ENCODE results near the gene VEGFA.

VEGFA gene

DNA sequence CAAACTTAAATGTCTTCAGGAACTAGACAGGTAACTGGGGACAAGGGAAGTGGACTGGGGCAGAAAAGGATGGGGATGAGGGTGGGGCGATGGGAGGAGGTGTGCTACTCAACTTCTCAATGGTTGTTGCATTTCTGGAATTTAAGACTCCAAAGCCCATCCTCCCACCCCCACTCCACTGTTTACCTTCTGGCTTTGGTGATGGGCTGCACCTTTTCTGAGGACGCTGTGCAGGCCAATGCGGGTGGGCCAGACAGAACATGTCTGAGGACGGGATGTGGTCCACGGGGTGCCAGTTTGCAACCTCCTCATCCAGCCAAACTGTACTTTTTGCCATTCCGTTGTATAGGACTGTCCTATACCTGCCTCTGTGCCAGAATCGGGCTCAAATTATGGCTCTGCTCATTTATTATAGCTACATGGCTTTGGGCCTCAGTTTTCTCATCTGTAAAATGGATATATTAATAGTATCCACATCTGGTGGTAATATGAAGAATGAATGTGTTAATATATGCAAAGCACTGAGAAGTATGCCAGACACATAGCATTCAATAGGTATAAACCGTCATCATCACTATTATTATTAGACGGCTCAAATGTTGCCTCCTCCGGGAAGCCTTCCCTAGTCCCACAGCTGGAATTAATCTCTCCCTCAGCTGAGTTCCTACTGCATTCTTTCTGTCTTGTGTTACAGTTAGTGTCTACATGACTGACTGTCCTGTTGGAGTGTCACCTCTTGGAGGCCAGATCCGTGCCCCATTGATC is 31.0 kb upstream of the VEGFA start:
- no peaks in the 10 kb centered on the region for H3K36me3 ChIP-seq (ENCODE audit: control insufficient read depth in 5 of 5, insufficient read depth in 5 of 5, low read length in 5 of 5)
- H3K4me3 ChIP-seq (ENCODE audit: low read depth in 1 of 5, low read length in 5 of 5), result no peak overlapping the region
- H3K9me3 ChIP-seq (ENCODE audit: control insufficient read depth in 5 of 5, low read length in 5 of 5), result no peaks in the 10 kb centered on the region
- peak overlapping the region; percentile 91 for H3K27ac ChIP-seq (ENCODE audit: low read depth, low read length)
- no peak overlapping the region for H3K9ac ChIP-seq (ENCODE audit: low read length in 5 of 5)
- peaks cover 20 to 65% (median 54%) of the 10 kb centered on the region in 5 donors for H3K4me1 ChIP-seq (ENCODE audit: control insufficient read depth in 5 of 5, insufficient read depth in 5 of 5, low read length in 5 of 5)
- no peaks in the 10 kb centered on the region for H3K27me3 ChIP-seq (ENCODE audit: control insufficient read depth in 5 of 5, insufficient read depth in 4 of 5, low read length in 5 of 5)

DNA sequence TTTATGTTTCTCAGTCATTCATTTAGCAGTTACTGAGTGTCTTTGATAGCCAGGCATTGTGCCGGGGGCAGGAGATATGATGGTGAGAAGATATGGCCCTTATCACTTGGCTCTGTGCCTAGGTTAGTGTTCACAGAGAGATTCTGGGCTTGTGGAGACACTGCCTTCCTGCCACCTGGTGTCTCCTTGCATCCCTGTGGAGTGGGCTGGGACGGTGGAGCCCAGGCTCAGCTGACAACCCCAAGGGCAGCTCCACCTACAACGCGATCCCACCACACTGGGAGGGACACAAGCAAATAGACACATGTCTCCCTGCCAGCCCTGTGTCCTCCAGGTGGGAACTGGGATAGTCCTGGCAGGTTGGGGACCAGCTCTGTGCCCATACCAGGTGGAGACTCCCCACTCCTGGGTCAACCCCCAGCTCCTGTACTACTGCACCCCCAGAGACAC is 30.3 kb upstream of the VEGFA start:
- no peak overlapping the region for H3K4me3 ChIP-seq (ENCODE audit: low read depth in 1 of 5, low read length in 5 of 5)
- peak overlapping the region; percentile 91 for H3K27ac ChIP-seq (ENCODE audit: low read depth, low read length)
- H3K4me1 ChIP-seq (ENCODE audit: control insufficient read depth in 5 of 5, insufficient read depth in 5 of 5, low read length in 5 of 5), result peaks cover 20 to 71% (median 55%) of the 10 kb centered on the region in 5 donors
- H3K9ac ChIP-seq (ENCODE audit: low read length in 5 of 5), result peak overlapping the region in 1 of 5 donors; percentile 4
- no peaks in the 10 kb centered on the region for H3K9me3 ChIP-seq (ENCODE audit: control insufficient read depth in 5 of 5, low read length in 5 of 5)
- H3K36me3 ChIP-seq (ENCODE audit: control insufficient read depth in 5 of 5, insufficient read depth in 5 of 5, low read length in 5 of 5), result no peaks in the 10 kb centered on the region
- H3K27me3 ChIP-seq (ENCODE audit: control insufficient read depth in 5 of 5, insufficient read depth in 4 of 5, low read length in 5 of 5), result no peaks in the 10 kb centered on the region

DNA sequence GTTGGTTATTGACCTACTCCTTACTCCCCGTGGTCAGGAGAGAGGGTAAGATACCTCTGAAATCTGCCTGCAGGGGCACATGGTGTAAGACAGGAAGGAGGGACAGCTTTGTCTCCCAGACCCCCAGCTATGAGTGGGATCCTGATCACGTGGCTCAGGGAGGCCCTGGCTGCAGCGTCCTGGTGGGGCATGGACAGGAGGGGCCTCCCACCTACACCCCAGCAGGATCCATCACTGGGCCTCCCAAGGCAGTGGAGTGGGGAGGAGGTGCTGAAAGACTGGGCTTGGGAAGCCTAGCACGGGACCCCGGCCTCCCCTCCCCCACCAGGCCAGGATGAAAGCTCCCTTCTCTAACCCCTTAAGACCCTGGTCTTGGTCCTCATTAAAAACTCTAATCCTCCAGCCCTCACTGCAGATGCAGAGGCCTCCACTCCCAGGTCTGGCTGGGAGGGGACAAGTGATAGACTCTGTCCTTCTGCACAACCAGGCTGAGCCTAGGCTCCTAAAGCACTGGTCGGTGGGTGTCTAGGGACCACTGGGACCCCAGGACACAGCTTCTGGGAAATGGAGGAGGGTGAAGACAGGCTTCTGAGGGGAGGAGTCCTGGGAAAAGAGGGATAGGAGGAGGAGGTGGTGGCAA is 29.6 kb upstream of the VEGFA start:
- H3K27me3 ChIP-seq (ENCODE audit: control insufficient read depth in 5 of 5, insufficient read depth in 4 of 5, low read length in 5 of 5), result no peaks in the 10 kb centered on the region
- no peak overlapping the region for H3K4me3 ChIP-seq (ENCODE audit: low read depth in 1 of 5, low read length in 5 of 5)
- peak overlapping the region; percentile 91 for H3K27ac ChIP-seq (ENCODE audit: low read depth, low read length)
- peak overlapping the region in 3 of 5 donors; percentile 38 to 68 (median 44) for H3K9ac ChIP-seq (ENCODE audit: low read length in 5 of 5)
- H3K9me3 ChIP-seq (ENCODE audit: control insufficient read depth in 5 of 5, low read length in 5 of 5), result no peaks in the 10 kb centered on the region
- no peaks in the 10 kb centered on the region for H3K36me3 ChIP-seq (ENCODE audit: control insufficient read depth in 5 of 5, insufficient read depth in 5 of 5, low read length in 5 of 5)
- peaks cover 20 to 73% (median 55%) of the 10 kb centered on the region in 5 donors for H3K4me1 ChIP-seq (ENCODE audit: control insufficient read depth in 5 of 5, insufficient read depth in 5 of 5, low read length in 5 of 5)

DNA sequence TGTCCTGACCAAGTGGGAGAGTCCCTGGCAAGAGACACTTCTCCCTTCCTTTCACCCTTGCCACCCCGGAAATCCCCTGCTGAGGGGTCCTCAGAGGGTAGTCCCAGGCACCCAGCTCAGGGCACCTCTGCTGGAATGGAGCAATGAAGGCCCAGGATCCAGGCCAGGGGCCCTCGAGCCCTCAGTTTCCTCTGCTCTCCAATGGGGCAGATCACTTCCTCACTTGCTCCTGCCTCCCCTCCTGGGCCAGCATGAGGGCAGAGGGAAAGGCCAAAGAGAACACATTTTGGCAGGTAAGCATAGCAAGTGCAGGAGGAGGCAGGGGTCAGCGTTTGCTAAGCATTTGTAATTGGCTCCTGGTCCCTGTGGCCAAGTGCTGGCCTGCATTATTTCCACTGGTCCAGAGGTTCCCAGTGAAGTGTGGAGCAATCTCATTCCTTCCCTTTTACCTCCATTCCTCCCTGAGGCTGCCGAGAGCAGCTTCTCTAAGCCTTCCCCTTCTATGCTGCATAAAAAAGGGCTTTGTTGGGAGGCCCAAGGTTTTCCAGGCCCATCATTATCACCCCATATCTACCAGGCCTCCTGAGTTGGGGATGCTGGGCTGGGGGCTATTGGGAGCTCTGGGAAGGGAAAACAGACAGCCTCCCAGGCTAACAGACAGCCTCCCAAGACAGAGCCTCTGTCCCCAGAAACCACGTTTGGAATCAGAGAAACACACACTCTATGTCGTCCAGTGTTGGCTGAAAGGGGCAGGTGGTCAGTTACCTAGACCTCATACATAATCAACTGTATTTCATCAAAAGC is 28.8 kb upstream of the VEGFA start:
- H3K9me3 ChIP-seq (ENCODE audit: control insufficient read depth in 5 of 5, low read length in 5 of 5), result no peaks in the 10 kb centered on the region
- H3K4me1 ChIP-seq (ENCODE audit: control insufficient read depth in 5 of 5, insufficient read depth in 5 of 5, low read length in 5 of 5), result peaks cover 23 to 76% (median 58%) of the 10 kb centered on the region in 5 donors
- H3K36me3 ChIP-seq (ENCODE audit: control insufficient read depth in 5 of 5, insufficient read depth in 5 of 5, low read length in 5 of 5), result no peaks in the 10 kb centered on the region
- H3K27ac ChIP-seq (ENCODE audit: low read depth, low read length), result peak overlapping the region; percentile 91
- peak overlapping the region in 1 of 5 donors; percentile 23 for H3K4me3 ChIP-seq (ENCODE audit: low read depth in 1 of 5, low read length in 5 of 5)
- H3K27me3 ChIP-seq (ENCODE audit: control insufficient read depth in 5 of 5, insufficient read depth in 4 of 5, low read length in 5 of 5), result no peaks in the 10 kb centered on the region
- H3K9ac ChIP-seq (ENCODE audit: low read length in 5 of 5), result peak overlapping the region in 4 of 5 donors; percentile 38 to 71 (median 56)

DNA sequence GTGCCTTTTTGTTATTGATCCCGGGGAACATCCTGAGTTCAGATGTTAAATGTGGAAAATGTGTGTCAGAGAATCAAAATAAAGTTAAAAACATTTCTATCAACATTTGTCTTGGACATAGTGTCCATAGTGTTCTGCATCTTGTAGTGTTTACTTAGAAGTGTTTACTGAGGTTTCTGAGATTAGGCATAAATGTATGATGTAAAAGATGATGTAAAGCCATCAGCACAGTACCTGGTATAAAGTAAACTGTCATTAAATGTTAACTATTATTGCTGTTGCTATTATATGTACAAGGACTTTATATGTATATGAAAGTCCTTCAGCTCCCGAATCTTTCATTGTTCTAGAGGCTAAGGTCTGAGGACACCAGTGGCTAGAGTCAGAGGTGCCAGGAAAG is 28.2 kb upstream of the VEGFA start:
- Histone ChIP-seq H3K27me3 (ENCODE audit: control insufficient read depth in 5 of 5, insufficient read depth in 4 of 5, low read length in 5 of 5) (no peaks in the 10 kb centered on the region), H3K4me3 (ENCODE audit: low read depth in 1 of 5, low read length in 5 of 5) (no peak overlapping the region), H3K36me3 (ENCODE audit: control insufficient read depth in 5 of 5, insufficient read depth in 5 of 5, low read length in 5 of 5) (no peaks in the 10 kb centered on the region), H3K9ac (ENCODE audit: low read length in 5 of 5) (peak overlapping the region in 3 of 5 donors; percentile 12 to 68 (median 38)), H3K9me3 (ENCODE audit: control insufficient read depth in 5 of 5, low read length in 5 of 5) (no peaks in the 10 kb centered on the region), H3K27ac (ENCODE audit: low read depth, low read length) (peak overlapping the region; percentile 91), H3K4me1 (ENCODE audit: control insufficient read depth in 5 of 5, insufficient read depth in 5 of 5, low read length in 5 of 5) (peaks cover 27 to 76% (median 61%) of the 10 kb centered on the region in 5 donors)

DNA sequence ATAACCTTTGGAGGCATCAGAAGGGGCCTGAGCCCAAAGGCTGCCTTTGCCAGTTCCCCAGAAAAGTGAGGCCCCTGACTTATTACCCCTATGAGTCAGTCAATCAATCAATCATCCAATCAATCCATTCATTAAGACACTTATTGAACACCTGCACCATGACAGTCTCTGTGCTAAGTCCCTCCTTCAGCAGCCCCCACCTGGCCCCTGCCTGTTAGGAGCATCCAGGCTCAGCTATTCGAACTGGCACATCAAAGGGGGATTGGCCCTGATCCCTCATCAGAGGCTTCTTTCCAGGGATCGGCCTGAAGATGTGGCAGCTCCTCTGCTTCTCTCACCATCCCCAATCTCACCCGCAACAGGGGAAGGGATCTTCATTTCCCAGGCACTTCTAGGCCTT is 27.7 kb upstream of the VEGFA start:
- Histone ChIP-seq H3K9me3 (ENCODE audit: control insufficient read depth in 5 of 5, low read length in 5 of 5) (no peaks in the 10 kb centered on the region), H3K27me3 (ENCODE audit: control insufficient read depth in 5 of 5, insufficient read depth in 4 of 5, low read length in 5 of 5) (no peaks in the 10 kb centered on the region), H3K4me1 (ENCODE audit: control insufficient read depth in 5 of 5, insufficient read depth in 5 of 5, low read length in 5 of 5) (peaks cover 29 to 76% (median 61%) of the 10 kb centered on the region in 5 donors), H3K9ac (ENCODE audit: low read length in 5 of 5) (peak overlapping the region in 3 of 5 donors; percentile 26 to 57 (median 42)), H3K27ac (ENCODE audit: low read depth, low read length) (peak overlapping the region; percentile 91), H3K36me3 (ENCODE audit: control insufficient read depth in 5 of 5, insufficient read depth in 5 of 5, low read length in 5 of 5) (no peaks in the 10 kb centered on the region), H3K4me3 (ENCODE audit: low read depth in 1 of 5, low read length in 5 of 5) (no peak overlapping the region)

DNA sequence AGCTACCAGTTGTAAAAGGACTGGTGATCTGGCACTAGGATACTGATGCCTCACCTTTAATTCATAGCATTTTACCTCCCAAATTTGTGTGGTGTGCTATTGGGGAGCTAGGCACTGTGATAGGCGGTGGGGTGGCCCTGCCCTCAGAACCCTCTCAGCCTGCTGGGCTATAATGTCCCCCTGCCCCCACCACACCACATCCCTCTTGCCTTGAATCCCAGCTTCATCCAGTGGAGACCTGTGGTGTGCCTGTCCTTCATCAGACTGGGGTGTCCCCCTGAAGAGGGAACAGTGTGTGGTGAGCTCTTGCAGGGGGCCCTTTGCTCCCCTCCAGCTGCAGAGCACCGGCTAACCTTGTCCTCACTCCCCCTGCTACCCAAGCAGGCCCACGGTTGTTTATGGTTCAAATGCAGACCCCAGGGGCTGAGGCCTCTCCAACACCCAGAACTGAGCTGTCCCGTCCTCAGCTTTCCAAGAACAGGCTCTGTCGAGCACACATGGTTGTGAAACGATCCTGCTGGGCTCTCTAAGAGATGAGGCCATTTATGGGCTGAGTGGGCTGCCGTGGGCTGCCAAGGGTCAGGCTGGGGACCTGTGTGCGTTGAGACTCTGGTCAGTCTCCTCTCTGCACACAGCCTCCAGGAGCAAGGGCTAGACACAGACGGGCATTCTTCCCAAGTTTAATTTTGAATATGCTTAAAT is 26.9 kb upstream of the VEGFA start:
- H3K27ac ChIP-seq (ENCODE audit: low read depth, low read length), result peak overlapping the region; percentile 91
- peak overlapping the region in 1 of 5 donors; percentile 1 for H3K4me3 ChIP-seq (ENCODE audit: low read depth in 1 of 5, low read length in 5 of 5)
- H3K9ac ChIP-seq (ENCODE audit: low read length in 5 of 5), result peak overlapping the region in 2 of 5 donors; percentile 26 to 57
- no peaks in the 10 kb centered on the region for H3K36me3 ChIP-seq (ENCODE audit: control insufficient read depth in 5 of 5, insufficient read depth in 5 of 5, low read length in 5 of 5)
- peaks cover 29 to 71% (median 56%) of the 10 kb centered on the region in 5 donors for H3K4me1 ChIP-seq (ENCODE audit: control insufficient read depth in 5 of 5, insufficient read depth in 5 of 5, low read length in 5 of 5)
- H3K27me3 ChIP-seq (ENCODE audit: control insufficient read depth in 5 of 5, insufficient read depth in 4 of 5, low read length in 5 of 5), result no peaks in the 10 kb centered on the region
- no peaks in the 10 kb centered on the region for H3K9me3 ChIP-seq (ENCODE audit: control insufficient read depth in 5 of 5, low read length in 5 of 5)

DNA sequence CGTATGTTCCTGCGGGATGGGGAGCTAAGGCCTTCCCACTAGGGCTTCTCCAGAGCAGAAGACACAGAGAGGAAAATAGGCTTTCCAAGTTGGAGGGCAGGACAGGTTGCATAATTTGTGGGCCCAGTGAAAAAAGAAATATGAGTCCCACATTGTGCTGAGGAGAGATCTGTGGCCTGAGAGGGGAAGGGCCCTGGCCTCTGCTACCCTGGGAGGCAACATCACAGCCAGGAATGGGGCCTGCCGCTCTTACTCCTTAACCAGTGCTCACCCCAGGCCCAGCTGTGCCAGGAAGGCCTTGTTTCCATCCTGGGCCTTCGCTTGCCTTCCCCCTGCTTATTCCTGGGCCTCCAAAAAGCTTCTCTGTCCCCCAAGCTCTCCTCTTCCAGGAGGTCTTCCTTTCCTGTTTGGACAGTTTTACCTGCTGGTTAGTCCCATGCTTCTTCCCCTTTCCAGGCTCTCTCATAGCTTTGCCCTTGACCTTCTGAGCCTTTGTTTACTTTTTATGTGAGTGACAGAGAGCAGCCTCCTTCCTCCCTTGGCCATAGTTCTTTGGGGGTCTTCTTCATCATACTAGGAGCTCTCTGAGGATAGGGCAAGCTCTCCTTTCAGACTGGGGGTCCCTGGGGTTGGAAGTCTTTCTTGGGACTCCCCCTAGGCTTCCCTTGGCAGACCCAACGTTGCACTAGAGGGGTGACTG is 26.2 kb upstream of the VEGFA start:
- H3K27ac ChIP-seq (ENCODE audit: low read depth, low read length), result peak overlapping the region; percentile 91
- no peaks in the 10 kb centered on the region for H3K9me3 ChIP-seq (ENCODE audit: control insufficient read depth in 5 of 5, low read length in 5 of 5)
- H3K4me3 ChIP-seq (ENCODE audit: low read depth in 1 of 5, low read length in 5 of 5), result peak overlapping the region in 1 of 5 donors; percentile 9
- H3K9ac ChIP-seq (ENCODE audit: low read length in 5 of 5), result peak overlapping the region in 1 of 5 donors; percentile 42
- no peaks in the 10 kb centered on the region for H3K27me3 ChIP-seq (ENCODE audit: control insufficient read depth in 5 of 5, insufficient read depth in 4 of 5, low read length in 5 of 5)
- no peaks in the 10 kb centered on the region for H3K36me3 ChIP-seq (ENCODE audit: control insufficient read depth in 5 of 5, insufficient read depth in 5 of 5, low read length in 5 of 5)
- peaks cover 29 to 71% (median 56%) of the 10 kb centered on the region in 5 donors for H3K4me1 ChIP-seq (ENCODE audit: control insufficient read depth in 5 of 5, insufficient read depth in 5 of 5, low read length in 5 of 5)

DNA sequence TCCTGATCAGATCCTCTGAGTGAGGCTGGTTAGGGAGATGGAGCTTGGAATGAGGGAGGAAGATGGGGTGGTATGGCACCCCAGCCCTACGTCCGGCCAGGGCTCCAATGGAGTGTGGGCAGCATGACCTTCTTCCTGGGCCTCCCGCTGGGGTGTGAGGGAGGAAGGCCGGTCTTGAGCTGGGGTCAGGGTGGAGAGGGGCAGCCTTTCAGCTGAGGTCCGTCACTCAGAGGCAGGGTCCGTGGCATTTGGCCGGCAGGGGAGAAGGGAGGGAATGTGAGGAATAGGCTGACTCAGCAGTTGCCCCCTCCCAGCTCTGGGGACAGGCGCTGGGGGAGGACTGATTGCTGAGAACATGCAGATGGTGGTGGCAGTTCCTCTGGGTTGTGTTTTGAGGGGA is 25.5 kb upstream of the VEGFA start:
- peaks cover 29 to 71% (median 56%) of the 10 kb centered on the region in 5 donors for H3K4me1 ChIP-seq (ENCODE audit: control insufficient read depth in 5 of 5, insufficient read depth in 5 of 5, low read length in 5 of 5)
- no peaks in the 10 kb centered on the region for H3K36me3 ChIP-seq (ENCODE audit: control insufficient read depth in 5 of 5, insufficient read depth in 5 of 5, low read length in 5 of 5)
- H3K9ac ChIP-seq (ENCODE audit: low read length in 5 of 5), result peak overlapping the region in 1 of 5 donors; percentile 12

More for the DNA sequence above, 25.5 kb upstream of the VEGFA start:
- Histone ChIP-seq H3K27me3 (ENCODE audit: control insufficient read depth in 5 of 5, insufficient read depth in 4 of 5, low read length in 5 of 5) (no peaks in the 10 kb centered on the region), H3K27ac (ENCODE audit: low read depth, low read length) (peak overlapping the region; percentile 91), H3K9me3 (ENCODE audit: control insufficient read depth in 5 of 5, low read length in 5 of 5) (no peaks in the 10 kb centered on the region), H3K4me3 (ENCODE audit: low read depth in 1 of 5, low read length in 5 of 5) (no peak overlapping the region)

All from subcutaneous abdominal adipose tissue (tissue), 5 donors.